HG02678 (cell line): ENCODE data around the gene PYGL.

Source experiments
- ATAC-seq: cut with Tn5 transposase; IDR thresholded peaks from one replicate; pipeline ENCODE4 v1.9.1; 2021; ENCODE audit warnings: mild to moderate bottlenecking, moderate library complexity; ENCODE audit not compliant: unreplicated experiment

The PYGL gene

DNA sequence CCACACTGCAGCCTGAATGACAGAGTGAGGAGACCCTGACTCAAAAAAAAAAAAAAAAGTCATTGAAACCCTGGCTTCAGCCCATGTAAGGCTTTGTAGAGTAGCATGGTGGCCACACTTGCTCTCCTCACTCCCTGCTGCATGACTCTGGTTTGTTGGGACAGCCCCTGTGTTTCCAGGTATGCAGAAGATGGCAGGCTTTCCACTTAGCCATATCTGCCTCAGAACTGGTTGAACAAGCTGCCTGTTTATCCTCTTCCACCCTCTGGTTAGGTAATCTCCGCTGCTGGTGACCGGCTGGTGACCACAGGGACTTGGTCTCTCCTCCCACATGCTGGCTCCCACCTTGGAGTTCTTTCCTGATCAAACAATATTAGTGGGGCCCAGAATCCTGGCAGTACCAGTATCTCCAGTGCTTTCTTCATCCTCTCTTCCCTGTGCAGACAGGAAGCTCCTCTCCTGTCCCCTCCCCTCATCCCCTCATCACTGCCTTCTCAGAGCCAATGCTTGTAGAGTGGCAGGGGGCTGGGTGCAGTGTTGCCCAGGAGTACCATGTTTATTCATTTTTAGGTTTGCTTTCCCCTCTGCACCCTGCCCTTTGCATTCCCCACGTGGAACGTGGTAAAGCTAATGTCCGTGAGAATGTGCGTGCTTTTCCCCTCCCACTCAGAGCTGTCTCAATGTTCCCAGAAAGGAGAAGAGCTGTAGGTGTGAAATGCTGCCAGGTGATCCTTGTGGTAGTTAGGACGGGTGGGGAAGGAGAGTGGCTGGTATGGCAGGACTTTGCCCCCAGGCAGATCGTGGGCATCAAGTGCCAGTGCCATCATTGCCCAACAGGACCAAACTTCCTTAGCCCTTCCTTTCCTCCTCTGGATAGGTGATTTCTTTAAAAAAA is 61.1 kb downstream of the PYGL start:
- no peak for ATAC-seq

DNA sequence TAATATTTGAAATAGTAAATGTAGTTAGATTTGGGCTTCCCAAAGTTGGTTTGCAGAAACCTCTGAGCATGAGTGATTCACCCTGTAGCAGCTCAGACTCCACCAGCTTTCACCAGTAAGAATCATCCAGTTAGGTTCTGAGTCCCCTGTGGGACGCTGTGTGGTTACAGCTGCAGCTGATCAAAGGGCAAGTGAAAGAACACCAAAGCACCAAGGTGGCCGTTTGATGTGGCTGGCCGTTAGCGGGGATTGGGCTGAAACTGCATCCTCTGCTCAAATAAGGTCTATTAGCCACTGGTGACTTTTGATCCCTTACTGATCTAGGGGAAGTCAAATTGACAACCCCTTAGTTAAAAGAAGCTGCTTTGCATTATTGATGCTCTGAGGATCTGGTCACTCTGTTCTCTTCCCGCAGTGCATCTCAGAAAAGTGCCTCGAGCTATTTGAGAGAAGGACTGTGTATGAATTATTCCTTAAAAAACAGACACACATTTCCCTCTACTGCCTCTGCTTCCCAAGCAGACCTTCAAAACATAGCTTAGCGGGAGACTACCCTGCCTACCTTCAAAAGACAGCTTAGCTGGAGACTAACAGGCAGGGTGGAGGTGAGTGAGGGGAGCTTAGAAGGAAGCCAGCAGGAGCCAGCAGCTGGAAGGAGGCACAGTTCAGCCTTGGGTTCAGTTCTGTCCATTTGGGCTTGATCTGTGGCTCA is 68.8 kb downstream of the PYGL start:
- ATAC-seq, result peak; percentile 98

DNA sequence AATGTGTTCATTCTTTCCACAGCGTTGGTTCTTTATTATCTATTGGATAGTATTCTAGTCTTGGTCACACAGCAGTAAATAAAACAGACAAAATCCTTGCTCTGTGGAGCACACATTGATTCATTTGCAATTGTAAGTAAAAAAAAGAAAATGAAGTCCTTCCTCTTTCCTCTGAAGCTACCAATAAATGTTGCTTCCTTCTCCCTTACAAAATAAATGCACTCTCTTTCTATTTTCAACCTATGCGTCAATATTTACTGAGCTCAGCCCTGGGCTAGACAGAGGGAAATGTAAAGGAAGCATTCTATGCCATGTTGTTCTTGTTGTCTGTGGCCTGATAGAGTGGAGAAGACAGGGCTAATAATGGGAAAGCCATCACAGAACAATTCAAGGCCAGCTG is 69.5 kb downstream of the PYGL start:
- ATAC-seq, result no peak

DNA sequence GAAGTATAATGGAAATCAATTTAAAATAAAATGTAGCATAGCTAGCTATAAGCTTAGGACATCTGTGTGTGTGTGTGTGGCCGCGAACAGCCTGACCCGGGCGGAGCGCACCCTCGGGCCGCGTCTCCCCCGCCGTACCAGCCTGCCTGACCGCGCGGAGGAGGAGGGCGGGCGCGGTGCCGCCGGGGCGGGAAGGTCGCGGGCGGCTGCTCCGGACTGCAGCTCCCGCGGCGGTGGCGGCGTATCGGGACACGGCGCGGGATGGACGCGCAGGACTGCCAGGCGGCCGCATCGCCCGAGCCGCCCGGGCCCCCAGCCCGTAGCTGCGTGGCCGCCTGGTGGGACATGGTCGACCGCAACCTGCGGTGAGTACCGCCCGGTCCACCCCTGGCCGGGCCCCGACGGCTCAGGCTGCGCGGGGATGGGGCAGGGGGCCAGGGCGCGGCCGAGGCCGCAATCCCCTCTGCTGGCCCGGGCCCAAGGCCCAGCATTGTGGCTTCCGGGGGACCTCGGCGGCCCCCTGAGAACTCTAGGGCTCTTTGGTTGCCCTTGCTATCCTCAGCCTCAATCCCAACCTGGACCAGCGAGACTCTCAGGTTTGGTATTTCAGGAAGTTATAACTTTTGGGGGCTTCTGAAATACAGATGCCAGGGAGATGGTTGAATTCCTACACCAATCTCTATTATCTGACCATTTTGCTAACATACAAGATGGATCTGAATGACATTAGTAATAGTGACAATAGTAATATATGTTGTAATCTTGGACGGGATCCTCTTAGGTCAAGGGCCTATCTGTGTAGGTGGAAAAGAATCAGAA is 72.2 kb downstream of the PYGL start, which contains the start of gene ABHD12B:
ABHD12B (plus strand) TSS at position 140 of the 819 bp plus-strand sequence; CDS start at position 262, 122 bp downstream.
- ATAC-seq, result no peak

DNA sequence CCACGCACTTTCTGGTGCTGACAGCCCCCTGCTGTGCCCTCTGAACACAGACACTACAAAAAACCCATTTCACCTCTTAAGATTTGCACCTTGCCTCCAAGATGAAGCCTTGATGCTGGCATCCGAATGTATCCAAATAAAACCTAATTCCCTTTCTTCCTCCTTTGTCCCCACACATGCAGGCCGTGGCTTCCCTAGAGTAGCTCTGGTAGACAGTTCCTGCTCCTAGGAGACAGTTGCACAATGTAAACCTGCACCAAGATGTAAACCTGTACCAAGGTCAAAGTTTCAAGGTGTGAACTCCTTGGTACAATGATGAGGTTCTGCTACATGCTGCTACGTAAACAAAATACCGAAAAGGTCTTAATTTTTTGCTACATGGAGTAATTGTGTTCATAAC is 73.1 kb downstream of the PYGL start:
- ATAC-seq, result no peak

DNA sequence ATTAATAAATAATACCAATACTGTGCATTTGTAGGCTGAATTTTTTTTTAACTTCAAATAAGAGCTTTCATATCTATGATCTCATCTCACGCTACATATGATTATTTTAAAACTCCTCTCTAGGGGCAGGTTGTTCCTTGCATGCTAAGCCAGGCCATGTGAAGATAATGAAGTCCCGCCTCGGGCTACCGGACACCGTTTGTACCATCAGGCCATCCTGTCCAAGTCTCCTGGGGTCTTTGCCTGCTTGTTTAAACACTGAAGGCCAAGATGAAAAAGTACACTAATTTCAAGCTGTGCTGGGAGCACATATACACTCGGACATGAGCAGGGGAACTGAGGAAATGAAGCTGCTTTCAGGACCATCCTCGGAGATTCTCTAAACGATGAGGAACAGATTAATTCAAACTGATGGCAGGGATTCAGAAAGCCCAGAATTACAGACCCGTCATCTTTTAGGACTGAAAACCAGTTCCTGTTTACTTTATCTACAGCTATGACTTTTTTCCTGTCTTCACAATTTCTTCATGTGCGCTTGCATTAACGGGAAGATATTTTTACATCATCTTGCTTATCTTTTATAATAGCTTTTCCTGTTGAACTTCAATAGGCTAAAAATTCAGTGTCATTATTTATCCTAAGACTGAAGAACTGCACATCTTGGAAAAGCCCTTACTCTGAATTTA is 78.7 kb downstream of the PYGL start:
- ATAC-seq, result no peak

DNA sequence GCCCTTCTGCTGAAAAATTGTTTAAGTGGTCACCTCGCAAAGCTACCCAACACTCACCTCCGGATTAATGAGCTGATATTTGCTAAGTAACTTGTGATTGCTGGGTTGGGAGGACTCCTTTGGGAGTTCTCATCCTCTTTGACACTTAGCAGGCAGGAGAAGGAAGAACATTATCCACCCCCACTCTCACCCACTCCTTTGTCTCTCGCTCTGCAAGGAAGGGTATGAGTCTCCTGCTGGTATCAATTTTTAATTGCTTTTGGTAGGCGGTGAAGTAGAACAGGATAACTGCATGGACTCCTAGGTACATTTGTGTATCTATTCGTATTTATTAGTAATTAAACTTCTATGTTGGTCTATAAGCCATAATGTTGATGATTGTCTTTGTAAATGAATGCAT is 79.3 kb downstream of the PYGL start:
- ATAC-seq, result no peak

DNA sequence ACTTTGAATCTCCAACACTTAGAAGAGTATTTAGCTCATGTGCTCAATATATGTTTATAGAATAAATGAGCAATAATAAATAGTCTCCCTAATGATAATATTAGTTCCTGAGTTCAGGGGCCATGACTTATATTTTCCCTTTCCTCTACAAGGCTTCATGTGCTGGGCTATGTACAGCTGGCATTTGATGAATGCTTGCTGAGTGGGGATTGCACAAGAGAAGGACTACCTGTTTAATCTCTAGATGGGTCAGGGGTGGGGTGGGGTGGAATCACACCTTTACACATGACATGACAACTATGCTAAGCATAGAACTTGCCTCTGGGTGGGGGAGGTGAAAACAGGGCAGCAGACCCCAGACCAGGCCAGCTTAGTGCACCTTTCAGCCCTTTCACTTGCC is 80.0 kb downstream of the PYGL start:
- ATAC-seq, result no peak

DNA sequence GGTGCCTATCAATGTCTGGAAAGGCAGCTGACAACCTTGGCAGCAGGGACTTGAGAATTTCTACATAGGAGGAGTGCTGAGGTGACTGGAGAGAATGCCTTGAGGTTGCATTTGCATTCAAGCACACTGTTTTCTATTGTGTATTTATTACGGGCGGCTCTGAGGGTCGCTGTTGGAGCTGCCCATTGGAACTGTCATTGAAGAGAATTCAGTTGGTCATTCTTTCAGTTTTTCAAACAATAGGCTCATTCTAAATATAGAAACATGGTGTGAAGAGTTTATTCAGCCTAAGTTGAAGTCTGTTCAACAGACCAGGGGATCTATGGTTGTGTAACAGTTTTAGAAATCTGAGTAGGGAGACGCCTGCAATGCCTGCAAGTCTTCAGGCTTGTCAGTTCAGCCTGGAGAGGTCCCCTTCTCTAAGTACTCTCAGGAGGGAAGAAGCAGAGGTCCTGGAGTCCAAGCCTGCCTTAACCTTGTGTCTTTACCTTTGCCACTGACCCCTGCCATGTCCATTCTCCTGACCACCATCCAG is 82.2 kb downstream of the PYGL start:
- no peak for ATAC-seq

DNA sequence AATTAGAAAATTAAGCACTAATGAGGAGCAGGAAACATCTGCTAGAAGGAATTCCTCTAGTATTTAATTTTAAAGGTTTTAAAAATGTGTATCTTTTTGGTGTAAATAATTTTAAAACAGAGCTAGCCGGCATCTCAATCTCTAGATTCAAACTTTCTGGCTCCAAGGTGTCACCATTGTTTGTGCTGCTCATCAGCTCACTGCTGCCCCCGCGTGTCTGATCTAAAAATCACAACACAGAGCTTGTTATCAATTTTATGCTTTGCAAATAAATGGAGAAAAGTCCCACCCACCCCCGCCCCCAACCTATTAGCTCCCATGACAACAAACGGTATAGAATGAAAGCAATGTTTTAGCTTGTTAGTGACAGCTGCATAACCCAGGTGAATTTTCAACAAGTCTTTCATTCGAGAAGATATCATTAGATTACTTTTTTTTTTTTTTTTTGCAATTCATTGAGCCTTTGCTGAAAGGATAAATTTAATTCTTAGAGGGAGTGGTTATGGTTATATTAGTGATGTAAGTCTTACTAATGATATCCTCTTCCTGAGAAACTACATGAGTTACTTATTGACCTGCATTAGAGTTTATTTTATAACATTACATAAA is 83.7 kb downstream of the PYGL start:
- ATAC-seq, result peak; percentile 47

DNA sequence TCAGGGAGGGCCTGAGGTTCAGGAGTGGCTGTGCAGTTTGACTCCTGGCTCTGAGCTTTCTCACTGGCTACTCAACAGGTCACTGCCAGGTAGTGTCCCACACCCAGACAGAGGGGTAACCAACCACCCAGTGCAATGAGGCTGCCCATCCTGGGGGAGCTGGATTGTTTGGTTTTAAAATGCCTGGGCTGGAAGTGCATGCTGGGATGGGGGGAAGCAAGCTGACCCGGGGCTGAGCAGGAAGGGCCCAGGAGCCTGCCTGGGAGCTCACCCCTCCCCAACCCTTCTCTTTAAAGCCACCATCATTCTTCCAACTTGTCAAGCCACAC is 85.0 kb downstream of the PYGL start:
- no peak for ATAC-seq

DNA sequence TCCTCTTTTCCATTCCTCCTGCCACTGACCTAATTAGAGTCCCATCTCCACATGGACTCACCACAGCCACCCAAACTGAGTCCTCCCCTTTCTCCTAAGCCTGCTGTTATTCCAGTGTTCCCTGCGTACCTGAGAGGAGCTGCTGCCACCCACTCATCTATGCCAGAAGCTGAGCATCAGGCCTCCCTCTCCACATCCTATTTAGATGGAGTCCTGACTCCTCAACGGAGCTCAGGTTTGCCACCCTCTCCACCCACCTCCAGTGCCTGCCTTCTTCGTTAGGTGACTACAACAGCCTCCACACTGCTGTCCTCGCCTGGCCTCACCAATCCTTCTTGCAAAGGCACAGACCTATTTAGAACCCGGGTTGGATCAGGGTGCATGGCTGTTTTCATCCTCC is 87.6 kb downstream of the PYGL start:
- no peak for ATAC-seq

DNA sequence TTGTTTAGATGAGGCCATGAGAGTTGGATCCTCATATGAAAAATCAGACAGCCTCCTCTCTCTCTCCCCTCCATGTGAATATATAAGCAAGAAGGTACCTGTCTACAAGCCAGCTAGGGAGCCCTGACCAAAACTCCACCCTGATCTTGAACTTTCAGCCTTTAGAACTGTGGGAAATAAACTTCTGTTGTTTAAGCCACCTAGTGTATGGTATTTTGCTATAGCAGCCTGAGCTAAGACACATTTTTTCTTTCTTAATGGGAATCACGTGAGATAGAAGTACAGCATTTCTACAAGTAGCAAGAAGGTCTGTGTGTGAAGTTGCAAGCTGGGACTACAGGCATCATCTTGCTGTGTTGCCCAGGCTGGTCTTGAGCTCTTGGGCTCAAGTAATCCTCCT is 88.7 kb downstream of the PYGL start:
- no peak for ATAC-seq
